GM12878 (cell line): Measurements from ENCODE around the gene DOCK2. TPM values are rescaled to one million over a fixed set of nuclear protein-coding genes. Genes with fewer than 3 reads are reported as not detected.

ENCODE experiments used
- ATAC-seq: fragments of 200-7000 bp; cut with Tn5 transposase; 3 replicates; pipeline ENCODE4 v1.9.1; 2020; ENCODE audit warnings: mild to moderate bottlenecking, moderate library complexity
- BruUV-seq: library from RNA; stranded (reverse); fragments of 400-500 nt; replicated peaks from 2 replicates; lab custom pipeline; 2021; lab: Mats Ljungman, UMichigan
- CTCF ChIA-PET: fragments of 300-600 bp; sonication (Branson Sonifier 250); formaldehyde crosslinking; extraction: SDS; loops from one replicate; lab custom pipeline; 2021; ENCODE audit warnings: inconsistent platforms; lab: Yijun Ruan, JAX
- POLR2A ChIA-PET: fragments of 350-600 bp; formaldehyde crosslinking; extraction: SDS; loops from one replicate; lab custom pipeline; 2021; ENCODE audit warnings: inconsistent platforms; lab: Charles Lee
- RAD21 ChIA-PET: fragments of 300-600 bp; sonication (Branson Sonifier 250); formaldehyde crosslinking; loops from one replicate; lab custom pipeline; 2023; ENCODE audit warnings: antibody characterized with exemption; ENCODE audit not compliant: unreplicated experiment; lab: Charles Lee
- SMC1A ChIA-PET: fragments of 300-600 bp; sonication (Branson Sonifier 250); formaldehyde crosslinking; loops from one replicate; lab custom pipeline; 2023; ENCODE audit not compliant: unreplicated experiment, uncharacterized antibody; lab: Charles Lee
- DNase-seq: peaks from one replicate; pipeline ENCODE4 v3.0.0-alpha.2; 2011; ENCODE audit warnings: low read depth, low spot score
- FAIRE-seq: peaks from 3 replicates; lab custom pipeline; 2011; peaks lifted over from hg19 to GRCh38; lab: Jason Lieb, UNC
- H2AFZ ChIP-seq: 2 replicates; pipeline ENCODE4 v1.6.0; 2011; ENCODE audit warnings: low read depth, low read length, control low read depth; ENCODE audit not compliant: control insufficient read depth
- H3K27ac ChIP-seq: 2 replicates; pipeline ENCODE4 v1.5.1; 2011; ENCODE audit warnings: control low read depth; ENCODE audit not compliant: control insufficient read depth, insufficient read depth
- H3K27me3 ChIP-seq, 2 experiments: replicated peaks in 1 of 2; 2 replicates each; pipeline versions ENCODE4 v1.6.0 to v1.6.1; 2011; ENCODE audit warnings: low read length in 1 of 2; ENCODE audit not compliant: control insufficient read depth in 2 of 2, insufficient read depth in 2 of 2
- H3K36me3 ChIP-seq, 2 experiments: 2 replicates each; pipeline ENCODE4 v1.5.1; 2011; ENCODE audit warnings: low read length in 1 of 2; ENCODE audit not compliant: control insufficient read depth in 2 of 2, insufficient read depth in 2 of 2
- H3K4me1 ChIP-seq: 2 replicates; pipeline ENCODE4 v1.6.1; 2011; ENCODE audit warnings: mild to moderate bottlenecking, low read length, moderate library complexity, mixed read lengths; ENCODE audit not compliant: control insufficient read depth, insufficient read depth
- H3K4me2 ChIP-seq: 2 replicates; pipeline ENCODE4 v1.6.0; 2011; ENCODE audit warnings: control low read depth; ENCODE audit not compliant: control insufficient read depth, insufficient read depth
- H3K4me3 ChIP-seq: fragments of 200-600 bp; sonication (generic); 2 replicates; pipeline ENCODE4 v1.5.1; 2016
- H3K79me2 ChIP-seq: 2 replicates; pipeline ENCODE4 v1.6.0; 2011; ENCODE audit warnings: low read length; ENCODE audit not compliant: control insufficient read depth, insufficient read depth
- H3K9ac ChIP-seq: 2 replicates; pipeline ENCODE4 v1.8.0; 2011; ENCODE audit warnings: low read length, control low read depth, mixed read lengths; ENCODE audit not compliant: control insufficient read depth, insufficient read depth
- H3K9me3 ChIP-seq: replicated peaks from 3 replicates; pipeline ENCODE4 v1.5.1; 2011; ENCODE audit warnings: mild to moderate bottlenecking, low read length; ENCODE audit not compliant: control insufficient read depth, insufficient read depth
- H4K20me1 ChIP-seq: 2 replicates; pipeline ENCODE4 v1.6.0; 2011; ENCODE audit not compliant: control insufficient read depth, insufficient read depth
- BCLAF1 ChIP-seq: fragments of 450-650 bp; IDR thresholded peaks from 2 replicates; pipeline ENCODE4 v1.6.1; 2017; ENCODE audit warnings: antibody characterized with exemption, mild to moderate bottlenecking, moderate library complexity
- E2F8 ChIP-seq: fragments of 450-650 bp; IDR thresholded peaks from 2 replicates; pipeline ENCODE4 v1.6.1; 2018; ENCODE audit warnings: mild to moderate bottlenecking, low read depth, moderate library complexity; ENCODE audit not compliant: partially characterized antibody
- HSF1 ChIP-seq: fragments of 150-350 bp; IDR thresholded peaks from 2 replicates; pipeline ENCODE4 v1.6.1; 2014; ENCODE audit warnings: mild to moderate bottlenecking, low read depth, low read length
- NR2F1 ChIP-seq: fragments of 450-650 bp; conservative IDR thresholded peaks from 2 replicates; pipeline ENCODE4 v1.6.1; 2017; ENCODE audit warnings: mild to moderate bottlenecking
- PML ChIP-seq: IDR thresholded peaks from 2 replicates; pipeline ENCODE4 v1.6.1; 2012; ENCODE audit warnings: low read length, inconsistent platforms
- SIX5 ChIP-seq: IDR thresholded peaks from 2 replicates; pipeline ENCODE4 v1.6.1; 2011; ENCODE audit warnings: mild to moderate bottlenecking, low read depth, low read length, moderate library complexity; ENCODE audit not compliant: severe bottlenecking
- SMARCA5 ChIP-seq: fragments of 450-650 bp; IDR thresholded peaks from 2 replicates; pipeline ENCODE4 v1.6.1; 2017; ENCODE audit warnings: mild to moderate bottlenecking
- SUPT20H ChIP-seq: IDR thresholded peaks from 2 replicates; pipeline ENCODE4 v1.6.1; 2011; ENCODE audit warnings: low read depth, mild to moderate bottlenecking, low read length, moderate library complexity, borderline replicate concordance; ENCODE audit not compliant: control insufficient read depth
- ZBTB4 ChIP-seq: fragments of 450-650 bp; formaldehyde crosslinking; IDR thresholded peaks from 2 replicates; pipeline ENCODE4 v1.4.0; 2022; ENCODE audit warnings: mild to moderate bottlenecking, moderate library complexity
- WGBS: methylation state at CpG from one replicate; pipeline ENCODE4 v1.1.6; 2016; ENCODE audit warnings: low lambda C conversion rate; ENCODE audit not compliant: insufficient replicate concordance, insufficient coverage; ENCODE audit errors: missing lambda C conversion rate; 5-methylcytosine and 5-hydroxymethylcytosine counted together
- in situ Hi-C: fragments of 300-500 bp; cut with MboI; formaldehyde crosslinking; loops from 9 replicates; pipeline ENCODE4 v1.14.3; 2018; ENCODE audit warnings: mixed read lengths
- intact Hi-C: fragments of 100-400 bp; cut with micrococcal nuclease; formaldehyde crosslinking; loops from one replicate; pipeline ENCODE4 v1.14.2; 2022; ENCODE audit not compliant: unreplicated experiment
- polyA plus RNA-seq, 11 experiments: library from polyadenylated mRNA; depleted of rRNA in 4 of 11; unstranded in 6 of 11; stranded (reverse) in 5 of 11; fragments of >200 nt; fragmentation: Nextera tagmentation in 4 of 11; fragmentation: Illumina TruSeq in 1 of 11; extraction: Ambion mirVana in 4 of 11; extraction: Trizol in 1 of 11; gene quantifications; 1 replicate in 1 of 11; 2 replicates in 10 of 11; pipeline versions ENCODE4 v1.2.1 to v1.2.3, GENCODE V29; 2011 to 2016; ENCODE audit warnings: inconsistent platforms in 2 of 11, missing spikeins in 2 of 11, low read depth in 1 of 11
- total RNA-seq, 4 experiments: library from RNA; depleted of rRNA in 3 of 4; stranded (reverse); fragments of >200 nt in 3 of 4; fragmentation: Illumina TruSeq in 1 of 4; extraction: Trizol in 1 of 4; gene quantifications; 2 replicates each; pipeline versions ENCODE4 v1.2.1 to v1.2.3, GENCODE V29; 2013 to 2021

The DOCK2 gene
- total and polyA plus RNA-seq, 10 of the 15 experiments (the other 5 are each of a cell fraction or from before 2014, with no cell fraction given): 34.2 to 192 (median 118) TPM

- DNase-seq: no peak
- no peak overlapping the region for H3K4me3 ChIP-seq
- BruUV-seq: no TSS peak
- H3K4me2 ChIP-seq: no peak overlapping the region
- no peak overlapping the region for H3K27ac ChIP-seq
- ChIA-PET POLR2A (no interaction called here), CTCF (interaction anchor here (0.6 to 4.2 kb wide), 3 partner anchors 10 to 152 kb away, joined by 3 to 18 read pairs (median 4); no protein-coding TSS in a partner anchor), RAD21 (interaction anchor here (0.7 kb wide), 1 partner anchor 389 kb away, joined by 3 read pairs; no protein-coding TSS in a partner anchor), SMC1A (no interaction called here)
- H3K4me1 ChIP-seq: no peaks in the 10 kb centered on the region
- TF ChIP-seq HSF1 (no peak), SUPT20H (no peak), PML (no peak), SMARCA5 (no peak), ZBTB4 (CRISPR knock-in tag) (no peak), NR2F1 (no peak), SIX5 (no peak), E2F8 (no peak), BCLAF1 (no peak)
- WGBS: 32% methylated on average over 1 of the region's 1 CpG
- H3K79me2 ChIP-seq: peaks cover 5% of the 10 kb centered on the region
- peaks cover 0 to 27% of the 10 kb centered on the region in 2 experiments for H3K36me3 ChIP-seq
- ATAC-seq: no peak
- no peaks in the 10 kb centered on the region for H3K9me3 ChIP-seq
- H4K20me1 ChIP-seq: no peaks in the 10 kb centered on the region
- H3K27me3 ChIP-seq: no peaks in the 10 kb centered on the region
- H2AFZ ChIP-seq: no peak overlapping the region
- no peak overlapping the region for H3K9ac ChIP-seq
- intact Hi-C loops (no loop called here), in situ Hi-C loops (no loop called here)
- FAIRE-seq: no peak
These were observed 45.4 kb upstream of the DOCK2 start for GRCh38 chr5:169591636-169592035.
